Astrocyte (in vitro differentiated cells and primary cell): ENCODE results near the gene AMIGO3. TPM values are rescaled to one million over a fixed set of nuclear protein-coding genes. Genes with fewer than 3 reads are reported as not detected.

ENCODE experiments used
- DNase-seq: peaks from one replicate; pipeline ENCODE4 v3.0.0-alpha.2; 2010; ENCODE audit warnings: low read depth
- FAIRE-seq: peaks from 2 replicates; lab custom pipeline; 2011; peaks lifted over from hg19 to GRCh38; lab: Jason Lieb, UNC
- H2AFZ ChIP-seq: 2 replicates; pipeline ENCODE4 v1.6.0; 2012; ENCODE audit warnings: low read depth, low read length, inconsistent platforms
- H3K27ac ChIP-seq: 2 replicates; pipeline ENCODE4 v1.5.1; 2011; ENCODE audit warnings: low read depth, low read length, inconsistent platforms
- H3K27me3 ChIP-seq: 2 replicates; pipeline ENCODE4 v1.6.0; 2011; ENCODE audit warnings: low read length, inconsistent platforms; ENCODE audit not compliant: insufficient read depth
- H3K36me3 ChIP-seq: 2 replicates; pipeline ENCODE4 v1.5.1; 2011; ENCODE audit warnings: low read length, inconsistent platforms; ENCODE audit not compliant: insufficient read depth
- H3K4me1 ChIP-seq: 2 replicates; pipeline ENCODE4 v1.5.1; 2011; ENCODE audit warnings: low read length, inconsistent platforms; ENCODE audit not compliant: insufficient read depth
- H3K4me2 ChIP-seq: 2 replicates; pipeline ENCODE4 v1.6.0; 2012; ENCODE audit warnings: low read length, inconsistent platforms
- H3K4me3 ChIP-seq: 2 replicates; pipeline ENCODE4 v1.5.1; 2011; ENCODE audit warnings: low read depth, mild to moderate bottlenecking, low read length, inconsistent platforms; ENCODE audit not compliant: insufficient read depth
- H3K79me2 ChIP-seq: 2 replicates; pipeline ENCODE4 v1.6.0; 2012; ENCODE audit warnings: mild to moderate bottlenecking, low read length, inconsistent platforms; ENCODE audit not compliant: insufficient read depth
- H3K9ac ChIP-seq: 2 replicates; pipeline ENCODE4 v1.6.0; 2012; ENCODE audit warnings: mild to moderate bottlenecking, low read length, inconsistent platforms
- H3K9me3 ChIP-seq: 2 replicates; pipeline ENCODE4 v1.5.1; 2012; ENCODE audit warnings: low read depth, mild to moderate bottlenecking, low read length, inconsistent platforms; ENCODE audit not compliant: insufficient read depth
- H4K20me1 ChIP-seq: 2 replicates; pipeline ENCODE4 v1.6.0; 2012; ENCODE audit warnings: low read length, inconsistent platforms; ENCODE audit not compliant: insufficient read depth
- H3K27ac Mint-ChIP-seq: one replicate; pipeline ENCODE4 v1.8.0; 2021; ENCODE audit warnings: mild to moderate bottlenecking, mixed read lengths; ENCODE audit not compliant: unreplicated experiment
- H3K27me3 Mint-ChIP-seq: one replicate; pipeline ENCODE4 v1.8.0; 2021; ENCODE audit warnings: low read depth, mixed read lengths; ENCODE audit not compliant: unreplicated experiment
- H3K36me3 Mint-ChIP-seq: one replicate; pipeline ENCODE4 v1.8.0; 2021; ENCODE audit warnings: low read depth, mixed read lengths; ENCODE audit not compliant: unreplicated experiment
- H3K4me1 Mint-ChIP-seq: one replicate; pipeline ENCODE4 v1.8.0; 2021; ENCODE audit warnings: low read depth, mixed read lengths; ENCODE audit not compliant: unreplicated experiment
- H3K4me3 Mint-ChIP-seq: one replicate; pipeline ENCODE4 v1.8.0; 2021; ENCODE audit warnings: mild to moderate bottlenecking, moderate library complexity, mixed read lengths; ENCODE audit not compliant: unreplicated experiment
- H3K9me3 Mint-ChIP-seq: one replicate; pipeline ENCODE4 v1.8.0; 2021; ENCODE audit warnings: mild to moderate bottlenecking, mixed read lengths; ENCODE audit not compliant: unreplicated experiment
- EZH2 ChIP-seq: IDR thresholded peaks from 2 replicates; pipeline ENCODE4 v1.6.1; 2012; ENCODE audit warnings: mild to moderate bottlenecking, low read length, inconsistent platforms; ENCODE audit not compliant: insufficient read depth
- total RNA-seq: library from RNA; stranded (reverse); gene quantifications from 2 replicates; pipeline ENCODE4 v1.2.1, GENCODE V29; 2021
- TF ChIP-seq, protein P1 (sequence below): IDR thresholded peaks from 2 replicates; pipeline ENCODE4 v1.5.1; 2011; ENCODE audit warnings: low read depth, mild to moderate bottlenecking, inconsistent platforms, low read length, moderate library complexity; ENCODE audit not compliant: insufficient read depth

AMIGO3 gene
- total RNA-seq, 1 donor from 2014 or later: 0.16 TPM

DNA sequence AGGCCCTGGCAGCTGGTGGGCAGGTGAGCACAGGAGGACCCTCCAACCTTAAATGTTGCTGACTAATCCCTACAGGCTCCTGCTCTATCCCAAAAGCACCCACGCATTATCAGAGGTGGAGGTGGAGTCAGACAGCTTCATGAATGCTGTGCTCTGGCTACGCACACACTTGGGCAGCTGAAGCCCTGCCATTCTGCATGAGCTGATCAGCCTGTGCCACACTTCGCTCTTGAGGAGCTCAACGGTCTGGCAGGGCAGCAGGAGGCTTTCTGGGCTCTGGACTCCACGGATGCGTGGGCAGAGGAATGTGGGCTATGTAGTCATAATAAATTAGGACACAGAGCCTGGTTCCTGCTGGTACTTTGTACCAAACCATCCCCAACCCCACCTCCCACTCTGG lies 36.3 kb downstream of the AMIGO3 start:
- no peaks in the 10 kb centered on the region for H3K27me3 Mint-ChIP-seq
- peaks cover 16% of the 10 kb centered on the region for H3K36me3 Mint-ChIP-seq
- no peak for FAIRE-seq

DNA sequence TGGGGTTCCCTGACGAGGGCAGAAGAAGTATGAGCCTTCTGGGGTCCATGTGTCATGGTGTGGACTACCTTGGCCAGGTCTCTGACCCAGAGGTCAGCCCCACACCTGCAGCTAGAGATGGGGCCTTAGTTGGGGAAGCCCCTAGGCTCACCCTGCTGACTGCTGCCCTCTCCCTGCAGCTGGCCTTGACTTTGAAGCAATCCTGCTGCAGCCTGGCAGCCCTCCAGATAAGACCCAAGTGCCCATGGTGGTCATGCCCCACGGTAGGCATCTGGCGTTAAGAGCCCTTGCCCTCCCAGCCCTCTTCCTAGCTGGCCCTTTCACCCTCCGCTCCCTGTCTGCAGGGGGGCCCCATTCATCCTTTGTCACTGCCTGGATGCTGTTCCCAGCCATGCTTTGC lies 37.9 kb downstream of the AMIGO3 start:
- H3K4me3 ChIP-seq: no peak overlapping the region
- H3K9ac ChIP-seq: no peak overlapping the region
- H4K20me1 ChIP-seq: peaks cover 36% of the 10 kb centered on the region
- Mint-ChIP-seq H3K9me3 (no peaks in the 10 kb centered on the region), H3K4me3 (no peak overlapping the region), H3K27ac (no peak overlapping the region), H3K4me1 (no peaks in the 10 kb centered on the region), H3K36me3 (peaks cover 17% of the 10 kb centered on the region), H3K27me3 (no peaks in the 10 kb centered on the region)
- no peak overlapping the region for H3K4me2 ChIP-seq
- no peaks in the 10 kb centered on the region for H3K9me3 ChIP-seq
- peaks cover 3% of the 10 kb centered on the region for H3K27me3 ChIP-seq
- no peak overlapping the region for H3K27ac ChIP-seq
- no peak for FAIRE-seq
- H2AFZ ChIP-seq: no peak overlapping the region
- no peak for DNase-seq
- H3K4me1 ChIP-seq: no peaks in the 10 kb centered on the region
- H3K79me2 ChIP-seq: no peaks in the 10 kb centered on the region
- H3K36me3 ChIP-seq: peaks cover 17% of the 10 kb centered on the region
- no peak for TF ChIP-seq EZH2
- TF ChIP-seq, protein P1, sequence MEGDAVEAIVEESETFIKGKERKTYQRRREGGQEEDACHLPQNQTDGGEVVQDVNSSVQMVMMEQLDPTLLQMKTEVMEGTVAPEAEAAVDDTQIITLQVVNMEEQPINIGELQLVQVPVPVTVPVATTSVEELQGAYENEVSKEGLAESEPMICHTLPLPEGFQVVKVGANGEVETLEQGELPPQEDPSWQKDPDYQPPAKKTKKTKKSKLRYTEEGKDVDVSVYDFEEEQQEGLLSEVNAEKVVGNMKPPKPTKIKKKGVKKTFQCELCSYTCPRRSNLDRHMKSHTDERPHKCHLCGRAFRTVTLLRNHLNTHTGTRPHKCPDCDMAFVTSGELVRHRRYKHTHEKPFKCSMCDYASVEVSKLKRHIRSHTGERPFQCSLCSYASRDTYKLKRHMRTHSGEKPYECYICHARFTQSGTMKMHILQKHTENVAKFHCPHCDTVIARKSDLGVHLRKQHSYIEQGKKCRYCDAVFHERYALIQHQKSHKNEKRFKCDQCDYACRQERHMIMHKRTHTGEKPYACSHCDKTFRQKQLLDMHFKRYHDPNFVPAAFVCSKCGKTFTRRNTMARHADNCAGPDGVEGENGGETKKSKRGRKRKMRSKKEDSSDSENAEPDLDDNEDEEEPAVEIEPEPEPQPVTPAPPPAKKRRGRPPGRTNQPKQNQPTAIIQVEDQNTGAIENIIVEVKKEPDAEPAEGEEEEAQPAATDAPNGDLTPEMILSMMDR: no peak

More for the DNA sequence above, 36.3 kb downstream of the AMIGO3 start:
- Histone ChIP-seq H3K27me3 (peaks cover 3% of the 10 kb centered on the region), H3K9ac (no peak overlapping the region), H2AFZ (no peak overlapping the region), H3K4me3 (no peak overlapping the region), H3K36me3 (peaks cover 15% of the 10 kb centered on the region), H4K20me1 (peaks cover 20% of the 10 kb centered on the region), H3K4me1 (peaks cover 3% of the 10 kb centered on the region), H3K9me3 (no peaks in the 10 kb centered on the region), H3K79me2 (no peaks in the 10 kb centered on the region), H3K4me2 (no peak overlapping the region), H3K27ac (no peak overlapping the region)
- H3K4me3 Mint-ChIP-seq: no peak overlapping the region
- no peak for DNase-seq
- H3K9me3 Mint-ChIP-seq: no peaks in the 10 kb centered on the region
- no peak overlapping the region for H3K27ac Mint-ChIP-seq
- no peak for TF ChIP-seq EZH2
- TF ChIP-seq, protein P1: no peak
- no peaks in the 10 kb centered on the region for H3K4me1 Mint-ChIP-seq

DNA sequence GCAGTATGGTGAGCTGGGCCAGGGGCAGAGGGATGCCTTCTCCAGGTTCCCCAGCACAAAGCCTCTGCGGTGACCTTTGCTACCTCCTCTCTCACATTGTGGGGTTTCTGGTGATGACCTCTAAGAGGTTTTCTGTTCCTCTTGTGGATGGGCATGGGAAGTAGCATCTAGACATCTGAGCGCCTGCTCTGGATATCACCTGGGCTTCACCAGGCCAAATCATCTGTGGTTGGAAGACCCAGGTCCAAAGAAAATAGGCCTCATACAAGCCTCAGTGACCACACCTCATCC lies 38.3 kb downstream of the AMIGO3 start:
- Histone ChIP-seq H3K4me2 (no peak overlapping the region), H3K9ac (no peak overlapping the region), H3K79me2 (no peaks in the 10 kb centered on the region), H3K4me1 (no peaks in the 10 kb centered on the region), H3K4me3 (no peak overlapping the region), H3K9me3 (no peaks in the 10 kb centered on the region), H3K27me3 (peaks cover under 1% of the 10 kb centered on the region), H2AFZ (no peak overlapping the region), H3K36me3 (peaks cover 21% of the 10 kb centered on the region), H3K27ac (no peak overlapping the region), H4K20me1 (peaks cover 36% of the 10 kb centered on the region)
- DNase-seq (no peak), FAIRE-seq (no peak)
- Mint-ChIP-seq H3K4me1 (no peaks in the 10 kb centered on the region), H3K4me3 (no peak overlapping the region), H3K27me3 (no peaks in the 10 kb centered on the region), H3K9me3 (no peaks in the 10 kb centered on the region), H3K36me3 (peaks cover 18% of the 10 kb centered on the region), H3K27ac (no peak overlapping the region)
- TF ChIP-seq, protein P1: no peak
- no peak for TF ChIP-seq EZH2
